Stimulated activated CD8-positive, alpha-beta memory T cell treated with anti-CD3 and anti-CD28 coated beads, Interleukin-12 subunit alpha, Interleukin-12 subunit beta, amount 100 ng/mL, for 4 hours (primary cell): ENCODE results near the gene DNAH7.
"Not testable (repeated sequence)": the region's sequence is repeated elsewhere in the genome, so short reads cannot be mapped to it uniquely, and the experiment has no call there.

ENCODE experiments used
- DNase-seq: peaks from one replicate; pipeline ENCODE4 v3.0.0-alpha.2; 2020; ENCODE audit warnings: low read depth

Gene DNAH7

DNA sequence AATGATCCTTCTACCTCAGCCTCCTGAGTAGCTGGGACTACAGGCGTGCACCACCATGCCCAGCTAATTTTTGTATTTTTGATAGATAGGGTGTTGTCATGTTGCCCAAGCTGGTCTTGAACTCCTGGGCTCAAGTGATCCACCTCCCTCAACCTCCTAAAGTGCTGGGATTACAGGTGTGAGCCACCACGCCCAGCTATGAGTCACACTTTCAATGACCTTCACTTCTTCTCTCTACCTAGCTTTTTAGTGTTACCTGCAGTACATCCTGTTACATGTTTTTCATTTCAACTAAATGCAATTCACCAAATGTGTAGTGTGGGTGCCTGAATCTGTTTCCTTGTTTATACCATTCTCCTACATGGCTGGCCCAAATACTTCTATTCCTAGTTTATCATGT, 347.6 kb downstream of the DNAH7 start:
- DNase-seq = no peak

DNA sequence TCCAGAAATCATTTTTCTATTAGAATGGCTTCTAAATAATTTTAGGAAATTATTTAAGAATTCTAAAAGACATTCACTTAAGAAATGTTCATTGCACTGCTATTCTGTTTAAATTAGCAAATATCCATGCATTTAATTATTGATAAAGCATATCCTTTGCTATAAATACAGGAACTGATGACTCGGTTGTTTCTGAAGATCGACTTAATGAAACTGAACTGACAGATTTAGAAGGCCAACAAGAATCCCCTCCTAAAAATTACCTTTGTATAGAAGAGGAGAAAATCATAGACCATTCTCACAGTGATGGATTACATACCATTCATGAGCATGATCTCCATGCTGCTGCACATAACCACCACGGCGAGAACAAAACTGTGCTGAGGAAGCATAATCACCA, 352.2 kb downstream of the DNAH7 start:
- DNase-seq = no peak

DNA sequence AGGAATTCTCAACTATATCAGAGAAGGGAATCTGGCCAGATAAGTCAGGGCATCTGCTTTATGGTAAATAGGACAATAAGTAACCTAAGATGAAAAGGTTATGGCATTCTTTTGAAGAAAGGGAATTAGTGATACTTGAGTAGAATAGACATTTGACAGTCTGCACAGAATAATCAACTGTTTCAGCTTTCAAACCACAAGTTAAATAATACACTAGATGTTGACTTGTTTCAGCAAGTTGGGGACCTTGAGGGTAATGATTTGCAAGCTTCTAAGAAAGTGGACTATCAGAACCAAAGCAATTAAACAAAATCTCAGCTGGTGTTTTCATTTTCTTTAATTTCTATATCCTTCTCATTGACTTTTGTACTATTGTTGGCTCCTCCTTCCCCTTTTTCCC, 357.2 kb downstream of the DNAH7 start:
- no peak for DNase-seq

DNA sequence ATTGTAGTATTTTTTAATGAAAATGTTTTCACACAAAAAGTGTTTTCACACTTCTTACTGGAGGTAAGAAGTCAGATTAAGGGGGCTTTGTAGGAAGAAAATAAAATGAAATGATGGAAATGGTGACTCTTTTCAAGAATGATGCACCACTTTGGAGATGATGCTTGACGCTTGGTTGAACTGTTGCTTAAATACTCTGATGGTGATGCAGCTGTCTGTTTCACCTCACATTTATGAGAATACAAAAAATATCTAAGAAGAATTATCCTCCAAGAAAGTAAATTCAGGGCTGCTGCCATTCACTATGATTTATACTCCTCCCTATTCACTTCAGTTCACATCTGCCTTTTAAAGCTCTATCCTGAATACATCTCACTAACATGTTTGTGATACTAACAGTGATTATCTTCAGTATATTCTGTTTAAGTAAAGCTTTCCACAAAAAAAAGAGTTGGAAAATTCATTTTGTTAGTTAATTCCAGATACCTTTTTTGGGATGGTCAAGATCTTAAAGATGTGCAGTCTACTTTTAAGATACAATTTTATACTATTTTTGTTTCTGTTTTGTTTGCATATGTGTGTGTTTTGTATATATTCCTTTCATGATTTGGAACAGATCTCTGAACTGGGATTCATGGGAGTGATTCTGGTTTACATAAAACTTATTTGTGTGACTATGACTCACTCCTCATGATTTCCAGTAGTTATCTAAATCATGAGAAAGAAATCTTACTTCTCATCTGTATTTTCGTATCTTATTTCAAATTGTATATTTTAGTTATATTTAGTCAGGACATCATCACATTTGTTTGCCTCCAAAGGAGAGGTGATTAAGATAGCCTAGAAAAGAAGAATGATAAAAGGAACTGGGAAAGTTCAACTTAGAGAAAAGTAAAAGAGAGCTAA, 358.5 kb downstream of the DNAH7 start:
- DNase-seq = no peak

DNA sequence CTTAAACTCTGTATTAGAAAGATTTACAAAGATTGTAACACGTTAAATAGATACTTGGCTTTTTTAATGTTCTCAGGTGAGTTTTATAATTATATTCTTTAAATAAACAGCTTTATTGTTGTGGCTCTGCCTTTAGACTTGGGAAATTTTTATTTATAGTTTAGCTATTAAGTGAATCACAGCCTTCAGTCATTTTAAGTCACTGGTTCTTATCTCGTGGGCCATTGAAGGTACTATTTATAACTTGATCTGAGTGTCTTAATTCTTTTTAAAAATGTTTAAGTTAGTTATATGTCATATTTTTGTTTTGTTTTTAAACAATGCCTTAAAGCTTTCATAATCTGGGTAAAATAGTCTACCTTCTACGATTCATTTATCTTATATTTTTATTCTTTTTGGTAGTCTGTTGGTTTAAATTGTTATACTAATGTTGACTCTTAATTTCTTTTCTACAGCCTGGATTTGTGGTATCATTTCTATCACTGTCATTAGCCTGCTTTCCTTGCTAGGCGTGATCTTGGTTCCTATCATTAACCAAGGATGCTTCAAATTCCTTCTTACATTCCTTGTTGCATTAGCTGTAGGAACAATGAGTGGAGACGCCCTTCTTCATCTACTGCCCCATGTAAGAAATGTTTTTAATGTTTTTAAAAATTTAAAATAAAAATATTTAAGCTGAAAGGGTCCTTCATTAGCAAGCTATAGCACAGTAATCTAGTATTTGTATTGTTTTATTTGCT, 362.3 kb downstream of the DNAH7 start:
- no peak for DNase-seq

DNA sequence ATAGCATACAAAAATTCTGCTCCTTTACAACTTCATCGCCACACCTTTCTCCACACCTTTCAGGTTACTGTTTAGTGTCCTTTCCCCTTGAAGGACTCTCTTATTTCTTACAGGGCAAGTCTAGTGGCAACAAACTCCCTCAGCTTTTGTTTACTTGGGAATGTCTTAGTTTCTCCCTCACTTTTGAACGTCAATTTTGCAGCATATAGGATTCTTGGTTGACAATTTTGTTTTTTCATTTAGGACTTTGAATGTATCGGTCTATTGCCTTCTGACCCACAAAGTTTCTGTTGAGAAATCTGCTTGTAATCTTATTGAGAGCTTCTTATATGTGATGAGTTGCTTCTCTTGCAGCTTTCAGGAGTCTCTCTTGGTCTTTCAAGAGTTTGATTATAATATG, 368.2 kb downstream of the DNAH7 start:
- DNase-seq = no peak

DNA sequence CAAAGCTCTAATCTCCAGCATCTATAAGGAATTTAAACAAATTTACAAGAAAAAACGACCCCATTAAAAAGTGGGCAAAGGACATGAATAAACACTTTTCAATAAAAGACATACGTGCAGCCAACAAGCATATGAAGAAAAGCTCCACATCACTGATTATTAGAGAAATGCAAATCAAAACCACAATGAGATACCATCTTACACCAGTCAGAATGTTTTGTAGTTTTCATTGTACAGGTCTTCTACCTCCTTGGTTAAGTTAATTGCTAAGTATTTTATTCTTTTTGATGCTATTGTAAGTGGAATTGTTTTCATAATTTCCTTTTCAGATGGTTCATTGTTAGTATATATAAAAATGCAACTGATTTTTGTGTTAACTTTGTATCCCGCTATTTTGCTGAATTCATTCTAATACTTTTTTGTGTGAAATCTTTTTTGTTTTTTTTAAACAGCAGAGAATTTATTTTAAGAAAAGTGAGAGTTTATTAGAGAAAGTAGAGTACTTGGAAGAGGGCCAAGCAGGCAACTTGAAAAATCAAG, 370.9 kb downstream of the DNAH7 start:
- DNase-seq = no peak

DNA sequence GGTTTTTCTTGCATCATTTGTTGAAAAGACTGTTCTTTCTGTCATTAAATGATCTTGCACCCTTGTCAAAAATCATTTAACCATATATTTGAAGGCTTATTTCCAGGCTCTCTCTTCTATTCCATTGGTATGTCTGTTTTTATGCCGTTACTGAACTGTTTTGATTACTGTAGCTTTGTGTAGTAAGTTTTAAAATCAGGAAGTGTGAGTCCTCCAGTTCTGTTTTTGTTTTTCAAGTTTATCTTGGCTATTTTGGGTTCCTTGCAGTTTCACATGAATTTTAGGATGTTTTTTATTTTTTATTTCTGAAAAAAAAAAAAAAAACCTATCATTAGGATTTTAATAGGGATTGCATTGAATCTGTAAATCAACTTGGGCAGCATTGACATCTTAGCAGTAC, 372.6 kb downstream of the DNAH7 start:
- DNase-seq = no peak

DNA sequence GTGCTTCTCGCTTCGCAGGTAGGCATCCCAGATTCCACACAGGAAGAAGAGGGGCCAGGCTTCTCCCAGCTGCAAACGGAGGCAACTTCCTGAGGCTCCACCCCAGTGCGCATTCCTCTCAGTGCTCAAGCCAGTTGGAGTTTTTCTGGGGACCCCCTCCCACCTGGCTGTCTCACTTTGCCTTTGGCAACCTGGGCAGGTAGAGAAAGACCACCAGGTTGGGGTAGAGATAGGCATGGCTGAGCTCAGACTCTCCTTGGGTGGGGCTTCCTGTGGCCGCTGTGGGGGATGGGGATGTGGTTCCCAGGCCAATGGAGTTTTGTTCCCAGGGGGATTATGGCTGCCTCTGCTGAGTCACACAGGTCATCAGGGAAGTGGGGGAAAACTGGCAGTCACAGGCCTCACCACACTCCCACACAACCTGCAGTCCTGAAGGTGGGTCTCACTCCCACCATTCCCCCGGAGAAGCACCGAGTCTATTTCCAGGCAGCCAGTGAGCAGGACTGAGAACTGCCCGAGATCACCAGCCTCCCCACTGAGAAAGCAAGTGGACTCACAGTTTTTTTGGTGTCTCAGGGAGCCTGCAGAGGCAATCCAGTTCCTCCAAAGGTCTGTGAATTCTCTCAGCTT, 373.5 kb downstream of the DNAH7 start:
- no peak for DNase-seq

DNA sequence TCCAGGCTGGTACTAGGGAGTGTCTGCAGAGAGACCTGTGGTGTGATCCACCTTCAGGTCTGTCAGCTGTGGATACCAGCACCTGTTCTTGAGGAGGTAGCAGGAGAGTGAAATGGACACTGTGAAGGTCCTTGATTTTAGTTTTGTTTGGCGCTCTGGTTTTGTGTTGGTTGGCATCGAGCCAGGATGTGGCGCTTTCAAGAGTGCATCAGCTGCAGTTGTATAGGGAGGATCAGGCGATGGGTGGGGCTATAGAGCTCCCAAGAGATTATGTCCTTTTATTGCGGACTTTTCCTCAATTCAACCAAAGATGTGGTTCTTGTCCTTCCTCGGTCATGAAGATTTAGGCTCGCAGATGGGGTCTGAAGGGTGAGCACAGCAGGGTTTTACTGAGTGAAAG, 374.1 kb downstream of the DNAH7 start:
- DNase-seq = no peak

DNA sequence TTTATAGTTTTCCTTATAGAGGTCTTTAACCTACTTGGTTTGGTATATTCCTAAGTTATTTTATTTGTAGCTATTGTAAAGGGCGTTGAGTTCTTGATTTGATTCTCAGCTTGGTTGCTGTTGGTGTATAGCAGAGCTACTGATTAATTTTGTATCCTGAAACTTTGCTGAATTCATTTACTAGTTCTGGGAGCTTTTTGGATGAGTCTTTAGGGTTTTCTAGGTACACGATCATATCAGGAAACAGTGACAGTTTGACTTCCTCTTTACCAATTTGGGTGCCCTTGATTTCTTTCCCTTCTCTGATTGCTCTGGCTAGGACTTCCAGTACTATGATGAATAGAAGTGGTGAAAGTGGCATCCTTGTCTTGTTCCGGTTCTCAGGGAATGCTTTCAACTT, 376.1 kb downstream of the DNAH7 start:
- not testable (repeated sequence) for DNase-seq
